ENCODE data around the gene NEAT1.

NEAT1 gene

GRCh38 chr11:65433657-65434056 lies 11.1 kb downstream of the NEAT1 start:
- DNase-seq (ENCODE audit: low read depth, low spot score) = peak; percentile 14

GRCh38 chr11:65434057-65434666 lies 11.6 kb downstream of the NEAT1 start:
- peak; percentile 33 for DNase-seq (ENCODE audit: low read depth, low spot score)

GRCh38 chr11:65434667-65435410 lies 12.2 kb downstream of the NEAT1 start:
- peak; percentile 28 for DNase-seq (ENCODE audit: low read depth, low spot score)

GRCh38 chr11:65435411-65435931 lies 12.9 kb downstream of the NEAT1 start:
- peak; percentile 32 for DNase-seq (ENCODE audit: low read depth, low spot score)

- DNase-seq (ENCODE audit: low read depth, low spot score) = peak; percentile 47
Measured at GRCh38 chr11:65435981-65436411, 13.4 kb downstream of the NEAT1 start.

GRCh38 chr11:65436412-65437032 lies 13.9 kb downstream of the NEAT1 start:
- peak; percentile 46 for DNase-seq (ENCODE audit: low read depth, low spot score)

- peak; percentile 41 for DNase-seq (ENCODE audit: low read depth, low spot score)
Measured at GRCh38 chr11:65437436-65438227, 15.0 kb downstream of the NEAT1 start.

- DNase-seq (ENCODE audit: low read depth, low spot score) = peak; percentile 20
Measured at GRCh38 chr11:65438257-65439151, 15.9 kb downstream of the NEAT1 start.

GRCh38 chr11:65439331-65440181 lies 17.0 kb downstream of the NEAT1 start:
- DNase-seq (ENCODE audit: low read depth, low spot score) = peak; percentile 36

GRCh38 chr11:65440831-65441499 lies 18.4 kb downstream of the NEAT1 start:
- DNase-seq (ENCODE audit: low read depth, low spot score) = peak; percentile 40

- no peak for DNase-seq (ENCODE audit: low read depth, low spot score)
Measured at GRCh38 chr11:65442842-65443331, 20.3 kb downstream of the NEAT1 start.

GRCh38 chr11:65444314-65445051 lies 21.9 kb downstream of the NEAT1 start:
- peak; percentile 47 for DNase-seq (ENCODE audit: low read depth, low spot score)

GRCh38 chr11:65445101-65445603 lies 22.6 kb downstream of the NEAT1 start:
- peak; percentile 44 for DNase-seq (ENCODE audit: low read depth, low spot score)

- no peak for DNase-seq (ENCODE audit: low read depth, low spot score)
Measured at GRCh38 chr11:65445604-65446445, 23.2 kb downstream of the NEAT1 start.

- DNase-seq (ENCODE audit: low read depth, low spot score) = peak; percentile 63
Measured at GRCh38 chr11:65446446-65447277, 24.1 kb downstream of the NEAT1 start.

GRCh38 chr11:65448074-65448417 lies 25.4 kb downstream of the NEAT1 start:
- DNase-seq (ENCODE audit: low read depth, low spot score) = peak; percentile 35
